ENCODE results near the gene OSCP1.

Gene OSCP1

DNA sequence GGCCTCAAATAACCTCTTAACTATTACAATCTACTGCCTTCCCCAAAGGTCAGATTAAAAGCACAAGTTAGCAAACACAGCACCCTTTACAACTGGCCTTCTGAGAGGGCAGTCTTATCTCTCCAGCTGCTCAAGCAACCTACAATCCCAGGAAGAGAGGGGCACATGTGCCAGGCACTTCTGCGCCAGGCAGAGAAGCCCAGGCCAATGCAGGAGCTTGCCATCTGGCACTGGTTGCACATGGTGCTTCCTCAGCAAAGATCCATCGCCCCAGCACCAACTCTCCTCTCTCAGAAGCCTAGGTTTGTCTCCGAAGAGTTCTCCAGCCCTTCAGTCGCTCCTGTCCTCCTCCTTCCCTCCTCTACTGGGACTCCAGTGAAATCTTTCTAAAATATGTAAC lies 67.0 kb downstream of the OSCP1 start:
- no peaks in the 10 kb centered on the region for H3K9me3 ChIP-seq (ENCODE audit: low read length)
- H4K20me1 ChIP-seq (ENCODE audit: insufficient read depth, low read length): no peaks in the 10 kb centered on the region
- H3K27me3 ChIP-seq (ENCODE audit: insufficient read depth, low read length): no peaks in the 10 kb centered on the region
- H3K36me3 ChIP-seq (ENCODE audit: insufficient read depth, low read length): no peaks in the 10 kb centered on the region
- H3F3A ChIP-seq (ENCODE audit: insufficient read depth, low read length): no peaks in the 10 kb centered on the region
- H3K27ac ChIP-seq (ENCODE audit: low read depth, low read length, poor library complexity, severe bottlenecking): no peak overlapping the region
- H3K9me2 ChIP-seq (ENCODE audit: low read depth, low read length): no peaks in the 10 kb centered on the region
- H3K9ac ChIP-seq (ENCODE audit: low read length): peak overlapping the region; percentile 16; the same call in 1 of the 2 replicates
- no peak overlapping the region for H2AFZ ChIP-seq (ENCODE audit: low read length)
- TF ChIP-seq EZH2 (IDR thresholded peaks at IDR 0.05; ENCODE audit: borderline replicate concordance, low read length) (no peak), CTCF (IDR thresholded peaks at IDR 0.05; ENCODE audit: low read length) (no peak)
- H3K79me2 ChIP-seq (ENCODE audit: insufficient read depth, low read length): peaks cover 32% of the 10 kb centered on the region
- peak overlapping the region; percentile 84 for H3K4me2 ChIP-seq (ENCODE audit: low read length)
- peaks cover 57% of the 10 kb centered on the region for H3K4me1 ChIP-seq (ENCODE audit: insufficient read depth, low read length, severe bottlenecking)
- peak overlapping the region; percentile 95 for H3K4me3 ChIP-seq (ENCODE audit: low read depth, low read length, poor library complexity, severe bottlenecking)

DNA sequence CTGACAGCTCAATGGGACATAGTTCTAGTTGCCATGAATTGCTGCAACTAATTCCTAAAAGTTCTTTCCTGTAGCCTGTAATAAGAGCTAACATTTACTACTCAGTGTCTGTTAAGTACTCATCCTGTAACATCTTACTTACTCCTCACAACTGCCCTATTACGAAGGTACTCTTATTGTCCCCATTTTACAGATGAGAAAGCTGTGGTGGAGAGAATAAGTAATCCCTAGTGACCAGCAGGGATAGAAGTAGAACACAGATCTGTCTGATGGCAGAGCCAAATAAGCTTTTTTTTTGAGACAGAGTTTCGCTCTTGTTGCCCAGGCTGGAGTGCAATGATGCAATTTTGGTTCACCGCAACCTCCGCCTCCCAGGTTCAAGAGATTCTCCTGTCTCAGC lies 67.6 kb downstream of the OSCP1 start:
- H3K4me3 ChIP-seq (ENCODE audit: low read depth, low read length, poor library complexity, severe bottlenecking): no peak overlapping the region
- H3K9me2 ChIP-seq (ENCODE audit: low read depth, low read length): no peaks in the 10 kb centered on the region
- H3K9me3 ChIP-seq (ENCODE audit: low read length): no peaks in the 10 kb centered on the region
- H3K4me2 ChIP-seq (ENCODE audit: low read length): peak overlapping the region; percentile 84; the same call in 1 of the 2 replicates
- no peaks in the 10 kb centered on the region for H3K27me3 ChIP-seq (ENCODE audit: insufficient read depth, low read length)
- no peak overlapping the region; the same call in 1 of the 2 replicates for H3K9ac ChIP-seq (ENCODE audit: low read length)
- peaks cover 57% of the 10 kb centered on the region for H3K4me1 ChIP-seq (ENCODE audit: insufficient read depth, low read length, severe bottlenecking)
- peaks cover 32% of the 10 kb centered on the region for H3K79me2 ChIP-seq (ENCODE audit: insufficient read depth, low read length)
- H3F3A ChIP-seq (ENCODE audit: insufficient read depth, low read length): no peaks in the 10 kb centered on the region
- no peaks in the 10 kb centered on the region for H3K36me3 ChIP-seq (ENCODE audit: insufficient read depth, low read length)
- no peak overlapping the region for H2AFZ ChIP-seq (ENCODE audit: low read length)
- no peak overlapping the region for H3K27ac ChIP-seq (ENCODE audit: low read depth, low read length, poor library complexity, severe bottlenecking)
- TF ChIP-seq EZH2 (IDR thresholded peaks at IDR 0.05; ENCODE audit: borderline replicate concordance, low read length) (no peak), CTCF (IDR thresholded peaks at IDR 0.05; ENCODE audit: low read length) (no peak)
- H4K20me1 ChIP-seq (ENCODE audit: insufficient read depth, low read length): no peaks in the 10 kb centered on the region

- TF ChIP-seq CTCF (IDR thresholded peaks at IDR 0.05; ENCODE audit: low read length): no peak
- no peak for TF ChIP-seq EZH2 (IDR thresholded peaks at IDR 0.05; ENCODE audit: borderline replicate concordance, low read length)
- Histone ChIP-seq H3K27me3 (ENCODE audit: insufficient read depth, low read length) (no peaks in the 10 kb centered on the region), H3K4me1 (ENCODE audit: insufficient read depth, low read length, severe bottlenecking) (peaks cover 56% of the 10 kb centered on the region), H4K20me1 (ENCODE audit: insufficient read depth, low read length) (no peaks in the 10 kb centered on the region), H3K79me2 (ENCODE audit: insufficient read depth, low read length) (peaks cover 32% of the 10 kb centered on the region), H3F3A (ENCODE audit: insufficient read depth, low read length) (no peaks in the 10 kb centered on the region), H3K9me2 (ENCODE audit: low read depth, low read length) (no peaks in the 10 kb centered on the region), H2AFZ (ENCODE audit: low read length) (no peak overlapping the region), H3K9ac (ENCODE audit: low read length) (no peak overlapping the region; the same call in 1 of the 2 replicates), H3K4me2 (ENCODE audit: low read length) (no peak overlapping the region; the same call in 1 of the 2 replicates), H3K27ac (ENCODE audit: low read depth, low read length, poor library complexity, severe bottlenecking) (no peak overlapping the region), H3K4me3 (ENCODE audit: low read depth, low read length, poor library complexity, severe bottlenecking) (no peak overlapping the region), H3K36me3 (ENCODE audit: insufficient read depth, low read length) (no peaks in the 10 kb centered on the region), H3K9me3 (ENCODE audit: low read length) (no peaks in the 10 kb centered on the region)
These were observed 68.0 kb downstream of the OSCP1 start for GRCh38 chr1:36382231-36382630.
